Spleen (tissue), 11 donors: ENCODE measurements around the gene TADA1. TPM values are rescaled to one million over a fixed set of nuclear protein-coding genes. Genes with fewer than 3 reads are reported as not detected.

Source experiments
- DNase-seq: peaks from one replicate; pipeline ENCODE4 v3.0.0-alpha.2; 2020
- H3K27ac ChIP-seq, 8 donors: fragments of 200-600 bp; sonication (generic) in 7 of 8; 1 replicate in 4 of 8; 2 replicates in 4 of 8; pipeline versions ENCODE4 v1.5.0 to v1.8.0; 2016 to 2021; ENCODE audit warnings: inconsistent platforms in 4 of 8, mild to moderate bottlenecking in 4 of 8, moderate library complexity in 1 of 8
- H3K27me3 ChIP-seq, 7 donors: fragments of 200-600 bp; sonication (generic) in 6 of 7; replicated peaks in 1 of 7; 1 replicate in 4 of 7; 2 replicates in 3 of 7; pipeline versions ENCODE4 v1.5.0 to v1.8.0; 2016 to 2021; ENCODE audit warnings: inconsistent platforms in 3 of 7, mild to moderate bottlenecking in 1 of 7
- H3K36me3 ChIP-seq, 6 donors: fragments of 200-600 bp; sonication (generic) in 5 of 6; 1 replicate in 4 of 6; 2 replicates in 2 of 6; pipeline versions ENCODE4 v1.5.0 to v1.8.0; 2016 to 2021; ENCODE audit warnings: inconsistent platforms in 2 of 6
- H3K4me1 ChIP-seq, 6 donors: fragments of 200-600 bp; sonication (generic) in 5 of 6; 1 replicate in 3 of 6; 2 replicates in 3 of 6; pipeline versions ENCODE4 v1.5.0 to v1.8.0; 2016 to 2021; ENCODE audit warnings: inconsistent platforms in 3 of 6
- H3K4me3 ChIP-seq, 8 donors: fragments of 200-600 bp; sonication (generic) in 7 of 8; 1 replicate in 4 of 8; 2 replicates in 4 of 8; pipeline versions ENCODE4 v1.5.0 to v1.8.0; 2016 to 2021; ENCODE audit warnings: inconsistent platforms in 4 of 8, mild to moderate bottlenecking in 4 of 8, moderate library complexity in 2 of 8
- H3K9me3 ChIP-seq, 8 donors: fragments of 200-600 bp; sonication (generic) in 7 of 8; 1 replicate in 4 of 8; 2 replicates in 4 of 8; pipeline versions ENCODE4 v1.5.0 to v1.8.0; 2016 to 2021; ENCODE audit warnings: inconsistent platforms in 4 of 8
- POLR2A ChIP-seq, 3 donors: fragments of 450-650 bp; IDR thresholded peaks; one replicate each; pipeline ENCODE4 v1.5.1; 2017; ENCODE audit warnings: antibody characterized with exemption in 3 of 3, mild to moderate bottlenecking in 1 of 3
- POLR2AphosphoS5 ChIP-seq, 3 donors: sonication (generic); formaldehyde crosslinking; IDR thresholded peaks; one replicate each; pipeline ENCODE4 v1.5.1; 2017; ENCODE audit warnings: antibody characterized with exemption in 3 of 3
- WGBS, 5 donors: extraction: QIAGEN DNeasy Blood & Tissue Kit in 3 of 5; methylation state at CpG; one replicate each; pipeline versions ENCODE4 v1.1.5 to v1.1.7; 2013 to 2018; 5-methylcytosine and 5-hydroxymethylcytosine counted together
- intact Hi-C: fragments of 100-400 bp; cut with DNase I; formaldehyde crosslinking; loops from one replicate; pipeline ENCODE4 v1.15.0; 2023; ENCODE audit warnings: low total_unique reads
- polyA plus RNA-seq, 3 donors: library from polyadenylated mRNA; stranded (reverse); fragments of 200-250 nt; gene quantifications; one replicate each; pipeline ENCODE4 v1.2.1, GENCODE V29; 2013
- total RNA-seq, 7 donors: library from RNA; depleted of rRNA in 3 of 7; stranded (reverse); fragments of >200 nt in 3 of 7; fragmentation: NEBNext Ultra II Directional in 4 of 7; extraction: Animal tissue kit (Norgen Biotek cat#: 25700) in 4 of 7; gene quantifications; one replicate each; pipeline versions ENCODE4 v1.1.0 to v1.2.1, GENCODE V29; 2016 to 2021
- TF ChIP-seq, protein P1 (sequence below), 11 experiments: fragments of 200-600 bp in 7 of 11; fragments of 450-650 bp in 4 of 11; sonication (generic) in 4 of 11; IDR thresholded peaks in 8 of 11; conservative IDR thresholded peaks in 3 of 11; 1 replicate in 7 of 11; 2 replicates in 4 of 11; pipeline versions ENCODE4 v1.4.0 to v1.8.0; 2016 to 2021; ENCODE audit warnings: antibody characterized with exemption in 11 of 11, inconsistent platforms in 4 of 11, mild to moderate bottlenecking in 1 of 11
- donor health status: healthy with polysubstance abuse.
- donor health status: DM: no; HTN: no; CAD: no; lungs with moderate emphysema.
- donor health status: DM: no; HTN: no; CAD: no.
- donor health status: Bipolar disorder and iron deficiency.
- donor health status: healthy.
- donor health status: DM: no; HTN: no; CAD: no.
- donor health status: DM: yes; HTN: yes; CAD: no.

Gene TADA1
- total and polyA plus RNA-seq, 10 donors = 8.6 to 15.7 (median 10.2) TPM

DNA sequence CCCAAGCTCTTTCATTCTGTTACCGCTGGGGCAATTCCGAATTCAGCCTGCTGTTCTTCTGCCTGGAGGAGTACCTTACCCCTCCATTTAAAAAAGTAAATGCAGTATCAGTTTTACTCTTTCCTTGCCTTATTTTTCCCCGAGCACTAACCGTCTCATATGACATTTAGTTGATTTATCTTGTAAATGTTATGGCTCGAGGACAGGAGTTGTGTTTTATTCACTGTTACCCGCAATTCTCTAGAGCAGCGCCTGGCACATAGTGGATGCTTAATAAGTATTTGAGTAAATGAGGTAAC, 425 bp upstream of the TADA1 start:
- H3K27me3 ChIP-seq = no peaks in the 10 kb centered on the region
- H3K36me3 ChIP-seq = peaks cover 0 to 8% (median 0%) of the 10 kb centered on the region in 6 donors
- 0 to 2% (median 1%) methylated on average over 7 of the region's 7 CpGs for WGBS, 5 donors
- DNase-seq = no peak
- TF ChIP-seq, protein P1, sequence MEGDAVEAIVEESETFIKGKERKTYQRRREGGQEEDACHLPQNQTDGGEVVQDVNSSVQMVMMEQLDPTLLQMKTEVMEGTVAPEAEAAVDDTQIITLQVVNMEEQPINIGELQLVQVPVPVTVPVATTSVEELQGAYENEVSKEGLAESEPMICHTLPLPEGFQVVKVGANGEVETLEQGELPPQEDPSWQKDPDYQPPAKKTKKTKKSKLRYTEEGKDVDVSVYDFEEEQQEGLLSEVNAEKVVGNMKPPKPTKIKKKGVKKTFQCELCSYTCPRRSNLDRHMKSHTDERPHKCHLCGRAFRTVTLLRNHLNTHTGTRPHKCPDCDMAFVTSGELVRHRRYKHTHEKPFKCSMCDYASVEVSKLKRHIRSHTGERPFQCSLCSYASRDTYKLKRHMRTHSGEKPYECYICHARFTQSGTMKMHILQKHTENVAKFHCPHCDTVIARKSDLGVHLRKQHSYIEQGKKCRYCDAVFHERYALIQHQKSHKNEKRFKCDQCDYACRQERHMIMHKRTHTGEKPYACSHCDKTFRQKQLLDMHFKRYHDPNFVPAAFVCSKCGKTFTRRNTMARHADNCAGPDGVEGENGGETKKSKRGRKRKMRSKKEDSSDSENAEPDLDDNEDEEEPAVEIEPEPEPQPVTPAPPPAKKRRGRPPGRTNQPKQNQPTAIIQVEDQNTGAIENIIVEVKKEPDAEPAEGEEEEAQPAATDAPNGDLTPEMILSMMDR (IDR thresholded peaks at IDR 0.05 in 8 of 11, conservative IDR thresholded peaks at IDR 0.05 in 3 of 11) = peak in 4 of 11 experiments; percentile 35 to 54 (median 42)
- TF ChIP-seq POLR2A (IDR thresholded peaks at IDR 0.05) (no peak), POLR2AphosphoS5 (IDR thresholded peaks at IDR 0.05) (no peak)
- peaks cover 11 to 51% (median 33%) of the 10 kb centered on the region in 6 donors for H3K4me1 ChIP-seq
- H3K9me3 ChIP-seq = peaks cover 0 to 3% (median 0%) of the 10 kb centered on the region in 8 donors
- peak overlapping the region; percentile 1 to 97 (median 88) for H3K4me3 ChIP-seq
- intact Hi-C loops = no loop called here
- peak overlapping the region in 5 of 8 donors; percentile 16 to 97 (median 94) for H3K27ac ChIP-seq

DNA sequence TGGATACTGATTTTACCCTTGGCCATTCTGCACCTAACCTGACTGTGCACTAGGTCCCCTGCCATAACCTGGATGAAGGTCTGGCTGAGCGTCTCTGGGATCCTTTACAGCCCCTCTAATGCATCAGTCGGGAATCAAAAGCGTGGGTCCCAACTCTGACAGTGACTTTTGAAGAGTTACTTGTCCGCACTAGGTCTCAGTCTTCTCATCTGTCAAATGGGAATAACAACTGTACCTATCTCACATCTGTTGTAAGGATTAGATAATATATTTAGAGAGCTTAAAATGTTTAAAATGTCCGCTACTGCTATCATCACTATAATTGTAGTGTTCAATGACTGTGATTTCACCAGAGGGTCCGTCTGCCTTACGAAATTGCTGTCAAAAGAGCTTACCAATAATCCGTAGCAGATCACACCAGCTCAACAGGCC, 746 bp downstream of the TADA1 start:
- 42 to 47% (median 44%) methylated on average over 8 of the region's 8 CpGs for WGBS, 5 donors
- intact Hi-C loops = no loop called here
- no peaks in the 10 kb centered on the region for H3K27me3 ChIP-seq
- H3K27ac ChIP-seq = peak overlapping the region; percentile 93 to 97 (median 96)
- no peak for DNase-seq
- H3K4me3 ChIP-seq = peak overlapping the region; percentile 62 to 97 (median 88)
- H3K36me3 ChIP-seq = peaks cover 0 to 8% (median 0%) of the 10 kb centered on the region in 6 donors
- peaks cover 0 to 3% (median 0%) of the 10 kb centered on the region in 8 donors for H3K9me3 ChIP-seq
- TF ChIP-seq, protein P1 (IDR thresholded peaks at IDR 0.05 in 8 of 11, conservative IDR thresholded peaks at IDR 0.05 in 3 of 11) = no peak
- TF ChIP-seq POLR2AphosphoS5 (IDR thresholded peaks at IDR 0.05) = no peak
- no peak for TF ChIP-seq POLR2A (IDR thresholded peaks at IDR 0.05)
- peaks cover 11 to 63% (median 34%) of the 10 kb centered on the region in 6 donors for H3K4me1 ChIP-seq

DNA sequence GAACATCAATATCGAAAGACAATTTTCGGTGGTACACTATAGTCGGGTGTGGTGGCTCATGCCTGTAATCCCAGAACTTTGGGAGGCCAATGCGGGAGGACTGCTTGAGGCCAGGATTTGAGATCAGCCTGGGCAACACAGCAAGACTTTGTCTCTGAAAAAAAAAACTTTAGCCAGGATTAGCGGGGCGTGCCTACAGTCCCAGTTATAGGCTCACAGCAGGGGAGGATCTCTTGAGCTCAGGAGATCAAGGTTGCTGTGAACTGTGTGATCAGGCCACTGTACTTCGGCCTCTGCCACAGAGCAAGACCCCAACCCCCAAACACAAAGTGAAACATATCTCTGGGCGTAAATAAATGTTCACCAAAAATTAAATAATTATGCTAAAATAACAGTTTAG, 1.6 kb downstream of the TADA1 start:
- no peak for DNase-seq
- H3K27me3 ChIP-seq = no peaks in the 10 kb centered on the region
- no peak for TF ChIP-seq POLR2A (IDR thresholded peaks at IDR 0.05)
- TF ChIP-seq, protein P1 (IDR thresholded peaks at IDR 0.05 in 8 of 11, conservative IDR thresholded peaks at IDR 0.05 in 3 of 11) = no peak
- no peak for TF ChIP-seq POLR2AphosphoS5 (IDR thresholded peaks at IDR 0.05)
- no peak overlapping the region for H3K4me3 ChIP-seq
- intact Hi-C loops = no loop called here
- H3K27ac ChIP-seq = no peak overlapping the region
- WGBS, 5 donors = 92 to 94% (median 94%) methylated on average over 8 of the region's 8 CpGs
- peaks cover 0 to 3% (median 0%) of the 10 kb centered on the region in 8 donors for H3K9me3 ChIP-seq
- H3K36me3 ChIP-seq = peaks cover 0 to 8% (median 0%) of the 10 kb centered on the region in 6 donors
- H3K4me1 ChIP-seq = peaks cover 11 to 72% (median 37%) of the 10 kb centered on the region in 6 donors

DNA sequence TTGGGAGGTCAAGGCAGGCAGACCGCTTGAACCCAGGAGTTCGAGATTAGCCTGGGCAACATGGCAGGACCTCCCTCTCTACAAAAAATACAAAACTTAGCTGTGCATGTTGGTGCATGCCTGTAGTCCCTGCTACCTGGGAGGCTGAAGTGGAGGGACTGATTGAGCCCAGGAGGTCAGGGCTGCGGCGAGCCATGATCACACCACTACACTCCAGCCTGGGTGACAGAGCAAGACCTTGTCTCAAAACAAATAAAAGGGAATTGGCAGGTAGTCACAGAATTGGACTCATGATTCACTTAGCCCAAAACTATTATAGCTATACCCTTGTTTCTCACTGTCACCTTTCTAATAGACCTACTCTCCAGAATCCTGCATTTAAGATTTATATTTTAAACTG, 5.5 kb downstream of the TADA1 start:
- H3K27me3 ChIP-seq = no peaks in the 10 kb centered on the region
- H3K27ac ChIP-seq = no peak overlapping the region
- H3K9me3 ChIP-seq = no peaks in the 10 kb centered on the region
- peaks cover 11 to 61% (median 27%) of the 10 kb centered on the region in 6 donors for H3K4me1 ChIP-seq
- H3K36me3 ChIP-seq = peaks cover 0 to 41% (median 13%) of the 10 kb centered on the region in 6 donors
- intact Hi-C loops = no loop called here
- H3K4me3 ChIP-seq = no peak overlapping the region
- TF ChIP-seq POLR2AphosphoS5 (IDR thresholded peaks at IDR 0.05) = no peak
- TF ChIP-seq, protein P1 (IDR thresholded peaks at IDR 0.05 in 8 of 11, conservative IDR thresholded peaks at IDR 0.05 in 3 of 11) = no peak
- no peak for TF ChIP-seq POLR2A (IDR thresholded peaks at IDR 0.05)
- WGBS, 5 donors = 96 to 98% (median 97%) methylated on average over 4 of the region's 4 CpGs
- no peak for DNase-seq
